Esophagus muscularis mucosa (tissue), 3 donors: ENCODE measurements around the gene CDH18.

Experiments used
- POLR2A ChIP-seq: fragments of 450-650 bp; IDR thresholded peaks from one replicate; pipeline ENCODE4 v1.6.1; 2017; ENCODE audit warnings: antibody characterized with exemption, moderate library complexity, mild to moderate bottlenecking, low read depth
- POLR2AphosphoS5 ChIP-seq, 2 donors: sonication (generic); formaldehyde crosslinking; IDR thresholded peaks; one replicate each; pipeline ENCODE4 v1.6.1; 2017; ENCODE audit warnings: antibody characterized with exemption in 2 of 2
- TF ChIP-seq, protein P1 (sequence below), 3 experiments: fragments of 200-600 bp in 2 of 3; fragments of 450-650 bp in 1 of 3; sonication (generic) in 2 of 3; IDR thresholded peaks; one replicate each; pipeline ENCODE4 v1.5.1; 2017 to 2019; ENCODE audit warnings: antibody characterized with exemption in 3 of 3, mild to moderate bottlenecking in 2 of 3, moderate library complexity in 1 of 3

DNA sequence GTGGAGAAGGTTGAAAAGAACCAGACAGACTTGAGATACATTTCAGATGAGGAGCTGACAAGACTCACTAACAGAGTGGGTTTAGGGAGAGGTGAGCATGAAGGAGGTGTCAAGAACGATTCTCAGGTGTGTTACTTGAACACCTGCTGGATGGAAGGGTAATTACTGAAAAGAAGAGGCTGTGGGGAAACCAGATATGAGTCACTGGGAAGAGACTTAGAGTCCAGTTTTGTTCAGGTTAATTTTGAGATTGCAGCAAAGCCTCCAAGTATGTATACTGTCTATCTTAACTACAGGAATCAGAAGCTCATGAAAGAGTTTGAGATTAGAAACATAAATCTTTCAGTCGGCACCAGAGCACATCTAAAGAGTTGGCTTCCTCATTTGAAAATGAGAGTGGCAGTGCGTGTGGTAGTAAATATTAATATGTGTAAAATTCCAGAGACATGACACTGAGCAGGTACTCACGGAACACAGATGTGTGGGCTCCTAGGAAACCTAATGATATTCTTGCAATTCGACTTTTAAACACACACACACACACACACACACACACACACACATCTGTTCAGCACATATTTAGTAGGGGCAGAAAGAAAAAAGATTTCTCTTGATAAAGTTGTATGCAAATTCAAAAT is 197.1 kb downstream of the CDH18 start:
- TF ChIP-seq, protein P1, sequence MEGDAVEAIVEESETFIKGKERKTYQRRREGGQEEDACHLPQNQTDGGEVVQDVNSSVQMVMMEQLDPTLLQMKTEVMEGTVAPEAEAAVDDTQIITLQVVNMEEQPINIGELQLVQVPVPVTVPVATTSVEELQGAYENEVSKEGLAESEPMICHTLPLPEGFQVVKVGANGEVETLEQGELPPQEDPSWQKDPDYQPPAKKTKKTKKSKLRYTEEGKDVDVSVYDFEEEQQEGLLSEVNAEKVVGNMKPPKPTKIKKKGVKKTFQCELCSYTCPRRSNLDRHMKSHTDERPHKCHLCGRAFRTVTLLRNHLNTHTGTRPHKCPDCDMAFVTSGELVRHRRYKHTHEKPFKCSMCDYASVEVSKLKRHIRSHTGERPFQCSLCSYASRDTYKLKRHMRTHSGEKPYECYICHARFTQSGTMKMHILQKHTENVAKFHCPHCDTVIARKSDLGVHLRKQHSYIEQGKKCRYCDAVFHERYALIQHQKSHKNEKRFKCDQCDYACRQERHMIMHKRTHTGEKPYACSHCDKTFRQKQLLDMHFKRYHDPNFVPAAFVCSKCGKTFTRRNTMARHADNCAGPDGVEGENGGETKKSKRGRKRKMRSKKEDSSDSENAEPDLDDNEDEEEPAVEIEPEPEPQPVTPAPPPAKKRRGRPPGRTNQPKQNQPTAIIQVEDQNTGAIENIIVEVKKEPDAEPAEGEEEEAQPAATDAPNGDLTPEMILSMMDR (IDR thresholded peaks at IDR 0.05) = no peak
- no peak for TF ChIP-seq POLR2A
- no peak for TF ChIP-seq POLR2AphosphoS5 (IDR thresholded peaks at IDR 0.05)
